Measurements from ENCODE around the gene ABCB10. TPM values are rescaled to one million over a fixed set of nuclear protein-coding genes. Genes with fewer than 3 reads are reported as not detected.
"Not testable (repeated sequence)": the region's sequence is repeated elsewhere in the genome, so short reads cannot be mapped to it uniquely, and the experiment has no call there.

ABCB10 gene
- total RNA-seq, 2 experiments from 2014 or later, result 42.3 to 46.9 TPM

GRCh38 chr1:229547542-229547941 lies 11.0 kb downstream of the ABCB10 start:
- POLR2A ChIA-PET, result no interaction called here
- CTCF ChIA-PET, result interaction anchor here (0.6 kb wide), 1 partner anchor 891 kb away, joined by 3 read pairs; no protein-coding TSS in a partner anchor

GRCh38 chr1:229544587-229544986 lies 13.9 kb downstream of the ABCB10 start:
- CTCF ChIA-PET, result interaction anchor here (1.0 kb wide), 1 partner anchor 10 kb away, joined by 4 read pairs; no protein-coding TSS in a partner anchor

DNA sequence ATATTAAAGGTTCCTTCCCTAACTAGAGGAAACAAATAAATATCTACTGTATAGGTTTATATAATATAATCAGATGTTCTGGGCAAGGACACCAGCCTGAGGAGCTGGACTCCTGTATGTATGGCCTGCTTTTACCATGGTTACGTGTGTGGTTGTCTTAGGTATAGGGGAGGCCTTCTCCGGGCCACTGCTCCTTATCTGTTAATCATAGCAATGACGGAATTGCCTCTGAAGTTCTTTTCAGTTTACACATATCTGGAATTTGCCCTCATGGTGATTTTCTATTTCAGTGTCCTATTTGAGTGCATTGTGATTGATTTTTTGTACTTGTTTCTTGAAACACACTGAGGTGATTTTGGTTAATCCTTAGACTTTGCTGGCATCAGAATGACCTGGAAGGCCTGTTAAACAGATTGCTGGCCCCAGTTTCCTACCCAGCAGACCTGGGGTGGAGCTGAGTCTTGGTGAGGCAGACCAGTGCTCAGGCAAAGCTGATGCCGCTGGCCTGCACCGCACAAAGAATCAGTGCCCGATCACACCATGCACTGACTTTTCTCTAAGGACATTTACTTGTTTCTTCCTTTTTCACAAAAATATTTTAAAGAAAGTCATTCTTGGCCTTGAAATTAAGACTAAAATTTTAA lies 18.5 kb downstream of the ABCB10 start:
- CTCF ChIA-PET, result no interaction called here
- POLR2A ChIA-PET, result no interaction called here

More at GRCh38 chr1:229544587-229544986, 13.9 kb downstream of the ABCB10 start:
- POLR2A ChIA-PET, result no interaction called here

- CTCF ChIA-PET, result interaction anchor here (1.2 to 1.3 kb wide), 2 partner anchors 9 to 89 kb away, joined by 3 read pairs; no protein-coding TSS in a partner anchor
- POLR2A ChIA-PET, result no interaction called here
Observed at GRCh38 chr1:229538945-229539344, 19.6 kb downstream of the ABCB10 start.

DNA sequence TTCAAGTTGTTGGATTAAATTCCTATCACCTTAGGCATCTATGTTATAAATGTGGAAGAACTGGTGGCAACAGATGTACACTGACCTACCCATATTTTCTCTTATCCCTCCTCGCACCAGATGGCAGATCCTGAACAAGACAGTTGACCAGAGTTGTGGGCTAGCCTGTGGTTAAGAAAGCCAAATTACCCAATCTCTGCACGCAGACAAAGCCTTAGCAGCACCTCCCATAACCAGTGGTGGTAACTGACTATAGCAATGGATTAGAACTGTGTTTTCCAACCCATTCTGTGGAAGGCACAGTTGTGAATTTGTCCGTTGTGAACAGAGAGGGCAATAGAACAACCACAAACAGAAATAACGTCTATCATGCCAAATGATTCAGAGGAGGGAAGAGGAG lies 20.6 kb downstream of the ABCB10 start:
- ChIA-PET POLR2A (no interaction called here), CTCF (interaction anchor here (0.9 to 1.3 kb wide), 2 partner anchors 17 to 90 kb away, joined by 3 read pairs; no protein-coding TSS in a partner anchor)

- ChIA-PET CTCF (interaction anchor here (0.9 kb wide), 1 partner anchor 18 kb away, joined by 3 read pairs; no protein-coding TSS in a partner anchor), POLR2A (no interaction called here)
Observed at GRCh38 chr1:229536982-229537381, 21.5 kb downstream of the ABCB10 start.

GRCh38 chr1:229535230-229535629 lies 23.3 kb downstream of the ABCB10 start:
- ChIA-PET POLR2A (no interaction called here), CTCF (interaction anchor here (0.7 to 0.8 kb wide), 2 partner anchors 22 to 91 kb away, joined by 3 read pairs; no protein-coding TSS in a partner anchor)

GRCh38 chr1:229531326-229531725 lies 27.2 kb downstream of the ABCB10 start:
- ChIA-PET CTCF (no interaction called here), POLR2A (no interaction called here)

- ChIA-PET CTCF (interaction anchor here (0.7 to 1.9 kb wide), 3 partner anchors 9 to 35 kb away, joined by 3 to 4 read pairs (median 3); no protein-coding TSS in a partner anchor), POLR2A (no interaction called here)
Observed at GRCh38 chr1:229529639-229530038, 28.9 kb downstream of the ABCB10 start.

DNA sequence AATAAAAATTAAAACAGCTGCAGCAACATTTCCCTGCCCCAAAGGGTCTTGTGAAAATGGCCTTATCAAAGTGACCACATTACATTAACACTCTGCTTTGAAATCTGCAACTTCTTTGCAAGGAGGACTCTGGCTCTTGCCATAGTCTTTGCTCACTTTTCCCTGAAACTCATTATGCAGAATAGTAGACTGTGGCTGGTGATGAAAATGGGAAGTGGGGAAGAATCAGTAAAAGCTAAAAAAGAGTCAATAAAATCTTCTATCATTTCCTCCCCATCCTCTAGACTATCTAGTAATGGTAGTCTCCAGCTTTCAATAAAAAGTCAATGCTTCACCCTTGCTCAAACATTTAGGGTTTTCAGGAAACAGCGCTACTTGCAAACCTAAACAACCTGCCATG lies 31.8 kb downstream of the ABCB10 start:
- ChIA-PET CTCF (interaction anchor here (1.0 kb wide), 1 partner anchor 31 kb away, joined by 3 read pairs; no protein-coding TSS in a partner anchor), POLR2A (no interaction called here)

- POLR2A ChIA-PET, result no interaction called here
Observed at GRCh38 chr1:229523052-229523451, 35.5 kb downstream of the ABCB10 start.

GRCh38 chr1:229514578-229515275 lies 43.8 kb downstream of the ABCB10 start:
- ChIA-PET CTCF (interaction anchor here (0.5 to 0.7 kb wide), 2 partner anchors 15 to 245 kb away, joined by 3 read pairs; no protein-coding TSS in a partner anchor), POLR2A (no interaction called here)

More at GRCh38 chr1:229523052-229523451, 35.5 kb downstream of the ABCB10 start:
- CTCF ChIA-PET, result no interaction called here

DNA sequence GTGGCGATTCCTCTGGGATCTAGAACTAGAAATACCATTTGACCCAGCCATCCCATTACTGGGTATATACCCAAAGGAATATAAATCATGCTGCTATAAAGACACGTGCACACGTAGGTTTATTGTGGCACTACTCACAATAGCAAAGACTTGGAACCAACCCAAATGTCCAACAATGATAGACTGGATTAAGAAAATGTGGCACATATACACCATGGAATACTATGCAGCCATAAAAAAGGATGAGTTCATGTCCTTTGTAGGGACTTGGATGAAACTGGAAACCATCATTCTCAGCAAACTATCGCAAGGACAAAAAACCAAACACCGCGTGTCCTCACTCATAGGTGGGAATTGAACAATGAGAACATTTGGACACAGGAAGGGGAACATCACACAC lies 46.9 kb downstream of the ABCB10 start:
- CTCF ChIA-PET, POLR2A ChIA-PET: not testable (repeated sequence)

DNA sequence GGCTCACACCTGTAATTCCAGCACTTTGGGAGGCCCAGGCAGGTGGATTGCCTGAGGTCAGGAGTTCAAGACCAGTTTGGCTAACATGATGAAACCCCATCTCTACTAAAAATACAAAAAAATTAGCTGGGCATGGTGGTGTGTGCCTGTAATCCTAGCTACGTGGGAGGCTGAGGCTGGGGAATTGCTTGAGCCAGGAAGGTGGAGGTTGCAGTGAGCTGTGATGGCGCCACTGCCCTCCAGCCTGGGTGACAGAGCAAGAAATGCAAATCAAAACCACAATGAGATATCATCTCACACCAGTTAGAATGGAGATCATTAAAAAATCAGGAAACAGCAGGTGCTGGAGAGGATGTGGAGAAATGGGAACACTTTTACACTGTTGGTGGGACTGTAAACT lies 47.3 kb downstream of the ABCB10 start:
- POLR2A ChIA-PET, CTCF ChIA-PET: not testable (repeated sequence)

GRCh38 chr1:229509576-229509975 lies 48.9 kb downstream of the ABCB10 start:
- ChIA-PET POLR2A (no interaction called here), CTCF (no interaction called here)

DNA sequence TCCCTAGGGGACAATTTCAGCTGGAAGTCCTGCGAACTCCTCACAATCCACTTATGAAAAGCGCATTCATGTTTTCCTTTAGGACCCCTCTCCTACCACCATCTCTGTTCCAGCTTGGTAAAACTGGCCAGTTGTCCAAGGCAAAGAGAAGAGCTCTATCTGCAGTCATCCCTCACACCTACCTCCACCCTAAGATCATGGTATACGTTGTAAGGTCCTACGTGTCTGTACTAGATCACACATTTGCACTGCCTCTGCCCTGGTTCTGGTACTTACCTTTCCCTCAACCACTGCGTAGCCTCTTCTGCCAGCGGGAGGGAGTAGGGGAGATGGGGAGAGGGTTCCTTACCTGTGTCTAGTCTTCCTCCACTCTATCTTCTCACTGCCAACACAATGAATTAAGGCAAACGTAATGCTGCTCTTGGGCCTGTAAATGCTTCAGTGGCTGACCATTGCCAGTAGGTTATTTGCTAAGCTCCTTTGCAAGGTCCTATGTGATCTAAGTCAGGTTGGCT lies 49.6 kb downstream of the ABCB10 start:
- POLR2A ChIA-PET, result interaction anchor here (0.5 to 1.5 kb wide), 3 partner anchors 42 to 68 kb away, joined by 3 to 8 read pairs (median 5); partner anchors contain the start of gene ABCB10
- CTCF ChIA-PET, result interaction anchor here (0.6 to 0.7 kb wide), 2 partner anchors 27 to 797 kb away, joined by 3 read pairs; no protein-coding TSS in a partner anchor

DNA sequence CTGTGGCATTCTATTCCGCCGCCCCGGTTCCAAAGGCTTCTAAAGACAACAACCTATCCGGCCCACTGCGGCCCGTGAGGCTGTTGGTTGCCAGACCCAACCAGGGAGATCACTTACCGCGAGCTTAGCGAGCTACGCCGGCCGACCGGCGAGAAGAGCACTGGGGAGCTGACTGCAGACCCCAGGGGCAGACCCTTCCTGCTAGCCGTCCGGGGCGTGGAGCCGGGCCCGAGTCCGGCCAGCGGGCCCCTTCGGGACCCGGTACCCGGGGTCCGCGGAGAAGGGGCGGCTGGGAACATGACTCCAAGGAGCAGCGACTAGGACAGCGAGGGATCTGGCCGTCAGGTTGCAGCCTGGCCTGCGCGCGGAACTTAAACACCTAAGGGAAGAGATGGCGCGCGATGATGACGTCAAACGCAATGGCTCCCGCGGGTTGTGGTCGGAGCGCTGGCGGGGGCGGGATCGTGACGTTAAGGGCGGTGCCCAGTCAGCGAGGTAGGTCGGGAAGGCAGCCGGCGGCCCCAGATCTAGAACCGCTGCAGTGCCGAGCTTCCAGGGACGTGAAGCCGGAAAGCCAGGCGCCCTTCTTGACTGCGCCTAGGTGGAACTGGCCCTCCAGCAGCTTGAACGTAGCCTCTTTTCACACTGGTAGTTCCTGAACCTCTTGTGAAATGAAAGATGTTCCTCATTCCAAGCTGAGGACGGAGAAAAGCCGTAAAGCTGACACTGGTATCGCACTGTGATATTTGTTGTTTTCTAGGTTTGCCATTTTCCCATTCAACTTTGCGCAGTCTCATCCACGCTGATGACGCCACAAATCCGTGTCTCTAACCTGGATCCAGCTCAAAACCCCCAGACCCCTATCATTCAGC lies 50.3 kb downstream of the ABCB10 start, which contains the start of gene NUP133:
TSS of gene NUP133 (minus strand) at position 391 of the 872 bp plus-strand sequence. CDS start at position 299, 92 bp downstream.
- POLR2A ChIA-PET, result interaction anchor here (0.9 to 1.5 kb wide), 4 partner anchors 50 to 253 kb away, joined by 3 to 8 read pairs (median 3); partner anchors contain the start of gene ABCB10
- CTCF ChIA-PET, result interaction anchor here (0.6 to 1.5 kb wide), 3 partner anchors 13 to 798 kb away, joined by 3 read pairs; no protein-coding TSS in a partner anchor

DNA sequence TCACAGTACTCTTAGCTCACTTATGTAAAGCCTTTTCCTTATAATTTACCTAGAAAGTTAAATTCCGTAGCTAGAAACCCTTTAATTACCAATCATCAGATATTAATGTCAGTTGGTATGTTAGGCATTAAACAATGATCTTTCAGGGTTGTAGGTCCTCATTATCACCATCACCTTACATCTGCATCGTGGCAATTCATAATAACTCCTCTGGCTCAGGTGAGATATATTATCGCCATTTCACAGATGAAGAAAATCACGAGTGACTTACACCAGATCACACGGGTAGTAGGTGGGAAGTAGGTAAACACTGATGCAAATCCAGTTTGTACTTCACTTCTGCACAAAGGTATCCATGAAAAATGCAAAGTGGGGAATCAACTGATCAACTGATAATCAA lies 51.0 kb downstream of the ABCB10 start:
- ChIA-PET POLR2A (interaction anchor here (0.9 to 1.5 kb wide), 4 partner anchors 51 to 253 kb away, joined by 3 to 8 read pairs (median 3); partner anchors contain the start of gene ABCB10), CTCF (interaction anchor here (1.5 kb wide), 1 partner anchor 12 kb away, joined by 3 read pairs; no protein-coding TSS in a partner anchor)

DNA sequence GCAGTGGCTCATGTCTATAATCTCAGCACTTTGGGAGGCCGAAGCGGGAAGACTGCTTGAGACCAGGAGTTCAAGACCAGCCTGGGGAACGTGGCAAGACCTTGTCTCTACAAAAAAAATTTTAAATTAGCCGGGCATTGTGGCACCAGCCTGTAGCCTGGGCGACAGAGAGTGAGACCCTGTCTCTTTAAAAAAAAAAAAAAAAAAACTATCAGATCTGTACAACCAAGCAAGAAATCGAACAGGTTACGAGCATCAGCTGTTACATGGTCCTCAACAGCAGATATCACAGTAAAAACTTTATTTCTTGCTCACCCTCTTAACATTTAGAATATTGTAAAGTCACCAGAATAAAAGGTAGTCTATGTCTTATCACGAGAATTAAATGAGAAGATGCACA lies 51.9 kb downstream of the ABCB10 start:
- ChIA-PET CTCF (interaction anchor here (0.7 kb wide), 1 partner anchor 50 kb away, joined by 5 read pairs; no protein-coding TSS in a partner anchor), POLR2A (no interaction called here)

Data from activated CD8-positive, alpha-beta memory T cell treated with anti-CD3 and anti-CD28 coated beads for 36 hours (primary cell).